Adrenal gland (tissue), 5 donors: ENCODE data around the gene KLHL36.

ENCODE experiments used
- POLR2A ChIP-seq, 2 donors: fragments of 450-650 bp; IDR thresholded peaks; one replicate each; pipeline ENCODE4 v1.6.1; 2017; ENCODE audit warnings: antibody characterized with exemption in 2 of 2, mild to moderate bottlenecking in 2 of 2, moderate library complexity in 1 of 2
- TF ChIP-seq, protein P1 (sequence below), 6 experiments: fragments of 450-650 bp in 4 of 6; fragments of 200-600 bp in 2 of 6; sonication (generic) in 1 of 6; IDR thresholded peaks; 1 replicate in 5 of 6; 2 replicates in 1 of 6; pipeline versions ENCODE4 v1.5.1 to v1.8.0; 2016 to 2021; ENCODE audit warnings: antibody characterized with exemption in 6 of 6, mild to moderate bottlenecking in 2 of 6, moderate library complexity in 1 of 6
- donor health status: DM: no; HTN: no; CAD: no.

DNA sequence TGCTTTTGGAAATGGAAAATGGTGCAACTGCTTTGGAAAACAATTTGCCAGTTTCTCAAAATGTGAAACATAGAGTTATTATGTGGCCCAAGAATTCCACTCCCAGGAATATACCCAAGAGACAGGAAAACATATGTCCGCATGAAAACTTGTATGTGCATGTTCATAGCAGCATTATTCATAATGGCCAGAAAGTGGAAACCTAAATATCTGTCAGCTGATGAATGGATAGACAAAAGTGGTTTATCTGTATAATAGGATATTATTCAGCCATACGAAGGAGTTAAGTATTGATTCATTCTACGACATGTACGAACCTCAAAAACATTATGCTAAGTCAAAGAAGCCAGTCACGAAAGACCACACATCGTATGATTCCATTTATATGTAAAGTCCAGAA, 22.8 kb upstream of the KLHL36 start:
- no peak for TF ChIP-seq POLR2A (IDR thresholded peaks at IDR 0.05)
- TF ChIP-seq, protein P1, sequence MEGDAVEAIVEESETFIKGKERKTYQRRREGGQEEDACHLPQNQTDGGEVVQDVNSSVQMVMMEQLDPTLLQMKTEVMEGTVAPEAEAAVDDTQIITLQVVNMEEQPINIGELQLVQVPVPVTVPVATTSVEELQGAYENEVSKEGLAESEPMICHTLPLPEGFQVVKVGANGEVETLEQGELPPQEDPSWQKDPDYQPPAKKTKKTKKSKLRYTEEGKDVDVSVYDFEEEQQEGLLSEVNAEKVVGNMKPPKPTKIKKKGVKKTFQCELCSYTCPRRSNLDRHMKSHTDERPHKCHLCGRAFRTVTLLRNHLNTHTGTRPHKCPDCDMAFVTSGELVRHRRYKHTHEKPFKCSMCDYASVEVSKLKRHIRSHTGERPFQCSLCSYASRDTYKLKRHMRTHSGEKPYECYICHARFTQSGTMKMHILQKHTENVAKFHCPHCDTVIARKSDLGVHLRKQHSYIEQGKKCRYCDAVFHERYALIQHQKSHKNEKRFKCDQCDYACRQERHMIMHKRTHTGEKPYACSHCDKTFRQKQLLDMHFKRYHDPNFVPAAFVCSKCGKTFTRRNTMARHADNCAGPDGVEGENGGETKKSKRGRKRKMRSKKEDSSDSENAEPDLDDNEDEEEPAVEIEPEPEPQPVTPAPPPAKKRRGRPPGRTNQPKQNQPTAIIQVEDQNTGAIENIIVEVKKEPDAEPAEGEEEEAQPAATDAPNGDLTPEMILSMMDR (IDR thresholded peaks at IDR 0.05), result no peak
